Measurements from ENCODE around the gene SHISA5. TPM values are rescaled to one million over a fixed set of nuclear protein-coding genes. Genes with fewer than 3 reads are reported as not detected.
A peak's percentile ranks its signal among the peaks of the same experiment; 100 is the strongest.

Gene SHISA5
- total and polyA plus RNA-seq, 2 donors (not counting 1 experiment from before 2014, with no cell fraction given) = 147 to 183 TPM

DNA sequence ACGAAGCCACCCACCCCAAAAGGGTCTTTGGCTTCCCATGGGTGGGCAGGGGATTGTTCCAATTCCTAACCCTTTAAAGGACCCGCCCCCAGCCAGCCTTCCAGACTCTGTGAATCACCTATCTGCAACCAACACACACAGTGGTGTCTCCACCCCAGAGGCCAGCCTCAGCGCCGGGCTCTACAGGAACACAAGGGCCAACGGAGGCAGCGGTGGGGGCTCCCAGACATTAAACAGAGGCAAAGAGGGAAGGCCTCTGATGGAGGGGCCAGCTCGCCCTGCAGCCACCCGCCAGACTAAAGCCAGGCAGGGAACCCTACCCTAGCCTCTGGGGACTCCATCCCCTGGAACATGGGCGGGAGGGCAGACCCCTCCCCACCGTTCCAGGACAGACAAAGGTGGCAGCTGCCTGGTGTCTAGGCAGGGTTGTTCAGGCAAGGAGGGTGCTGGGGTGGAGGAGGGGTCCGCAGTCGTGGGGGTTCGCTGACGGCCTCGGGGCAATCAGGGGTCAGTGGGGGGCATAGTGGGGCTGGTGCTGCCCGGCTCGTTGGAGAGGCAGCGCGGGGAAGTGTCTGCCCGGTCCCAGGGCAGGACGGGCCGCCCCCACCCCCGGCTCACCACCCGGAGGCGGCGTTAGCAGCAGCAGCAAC, 448 bp downstream of the SHISA5 start:
- Mint-ChIP-seq H3K9me3 (ENCODE audit: insufficient read depth) (no peaks in the 10 kb centered on the region), H3K27ac (peak overlapping the region; percentile 79), H3K4me3 (peak overlapping the region; percentile 79), H3K4me1 (peaks cover 27% of the 10 kb centered on the region), H3K27me3 (no peaks in the 10 kb centered on the region)
- no peaks in the 10 kb centered on the region for H3K36me3 ChIP-seq (replicated peaks in 1 of 2; ENCODE audit: control extremely low read depth in 1 of 2, control insufficient read depth in 1 of 2, extremely low read depth in 1 of 2, insufficient read depth in 2 of 2, low read length in 1 of 2)
- peak overlapping the region; percentile 17 to 75 (median 64) for H3K4me3 ChIP-seq (ENCODE audit: control extremely low read depth in 1 of 5, extremely low read depth in 1 of 5, insufficient read depth in 1 of 5, low read depth in 2 of 5, low read length in 4 of 5)
- H3K79me2 ChIP-seq (ENCODE audit: control insufficient read depth, insufficient read depth, low read length) = no peaks in the 10 kb centered on the region
- ATAC-seq (ENCODE audit: low read depth) (no peak), DNase-seq (no peak)
- H2AFZ ChIP-seq (ENCODE audit: insufficient read depth, low read depth, low read length, poor library complexity, severe bottlenecking) = peak overlapping the region; percentile 89
- ChIA-PET POLR2A (interaction anchor here (0.6 to 1.6 kb wide), 7 partner anchors 24 to 239 kb away, joined by 3 to 6 read pairs (median 5); a partner anchor contains a TSS), CTCF (interaction anchor here (0.5 to 10.6 kb wide), 5 partner anchors 12 to 103 kb away, joined by 3 to 240 read pairs (median 16); a partner anchor contains a TSS)
- H3K9ac ChIP-seq (ENCODE audit: low read length) = peak overlapping the region; percentile 79
- intact Hi-C loops (cut with micrococcal nuclease) = no loop called here
- H3K4me2 ChIP-seq (replicated peaks; ENCODE audit: low read depth, low read length, poor library complexity, severe bottlenecking) = peak overlapping the region; percentile 98
- TF ChIP-seq EZH2 (IDR thresholded peaks at IDR 0.05; ENCODE audit: borderline replicate concordance, insufficient read depth, low read depth, low read length, poor library complexity, severe bottlenecking) = no peak
- TF ChIP-seq, protein P1, sequence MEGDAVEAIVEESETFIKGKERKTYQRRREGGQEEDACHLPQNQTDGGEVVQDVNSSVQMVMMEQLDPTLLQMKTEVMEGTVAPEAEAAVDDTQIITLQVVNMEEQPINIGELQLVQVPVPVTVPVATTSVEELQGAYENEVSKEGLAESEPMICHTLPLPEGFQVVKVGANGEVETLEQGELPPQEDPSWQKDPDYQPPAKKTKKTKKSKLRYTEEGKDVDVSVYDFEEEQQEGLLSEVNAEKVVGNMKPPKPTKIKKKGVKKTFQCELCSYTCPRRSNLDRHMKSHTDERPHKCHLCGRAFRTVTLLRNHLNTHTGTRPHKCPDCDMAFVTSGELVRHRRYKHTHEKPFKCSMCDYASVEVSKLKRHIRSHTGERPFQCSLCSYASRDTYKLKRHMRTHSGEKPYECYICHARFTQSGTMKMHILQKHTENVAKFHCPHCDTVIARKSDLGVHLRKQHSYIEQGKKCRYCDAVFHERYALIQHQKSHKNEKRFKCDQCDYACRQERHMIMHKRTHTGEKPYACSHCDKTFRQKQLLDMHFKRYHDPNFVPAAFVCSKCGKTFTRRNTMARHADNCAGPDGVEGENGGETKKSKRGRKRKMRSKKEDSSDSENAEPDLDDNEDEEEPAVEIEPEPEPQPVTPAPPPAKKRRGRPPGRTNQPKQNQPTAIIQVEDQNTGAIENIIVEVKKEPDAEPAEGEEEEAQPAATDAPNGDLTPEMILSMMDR (IDR thresholded peaks at IDR 0.05) = no peak
- 9% methylated on average over 21 of the region's 26 CpGs for WGBS (ENCODE audit: insufficient coverage)
- peaks cover 0 to 2% (median 0%) of the 10 kb centered on the region in 3 donors for H3K9me3 ChIP-seq (ENCODE audit: control extremely low read depth in 1 of 3, control insufficient read depth in 2 of 3, insufficient read depth in 1 of 3, low read length in 2 of 3)
- H3K27ac ChIP-seq (ENCODE audit: low read length in 2 of 2) = peak overlapping the region; percentile 52 to 76
- no peaks in the 10 kb centered on the region for H3K27me3 ChIP-seq (replicated peaks in 1 of 4; ENCODE audit: control extremely low read depth in 1 of 4, control insufficient read depth in 3 of 4, insufficient read depth in 4 of 4, low read length in 3 of 4)
- no peaks in the 10 kb centered on the region for H4K20me1 ChIP-seq (ENCODE audit: control insufficient read depth, insufficient read depth, low read length, poor library complexity, severe bottlenecking)
- peaks cover 14 to 25% of the 10 kb centered on the region in 2 donors for H3K4me1 ChIP-seq (ENCODE audit: control insufficient read depth in 2 of 2, insufficient read depth in 2 of 2, low read length in 2 of 2)

DNA sequence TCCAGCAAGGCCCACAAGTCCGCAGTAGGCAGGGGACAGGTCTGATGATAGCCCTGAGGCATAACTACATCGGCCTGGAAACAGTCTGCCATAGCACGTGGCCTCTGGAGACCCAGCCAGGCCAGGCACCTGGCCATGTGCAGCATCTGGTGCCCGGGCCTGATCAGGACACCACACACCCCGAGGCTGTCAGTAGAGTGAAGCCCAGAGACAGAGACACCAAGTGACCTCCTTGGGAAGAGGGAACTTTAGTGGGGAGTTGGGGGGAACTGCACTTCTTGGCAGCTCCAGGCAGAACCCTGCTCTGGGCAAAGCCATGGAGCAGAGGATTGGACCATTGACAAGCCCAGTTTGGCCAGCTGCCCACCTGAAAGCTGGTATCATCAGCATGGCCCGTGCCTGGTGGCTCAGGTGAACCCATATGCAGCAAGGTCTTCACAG, 1.2 kb downstream of the SHISA5 start:
- Mint-ChIP-seq H3K4me1 (peaks cover 26% of the 10 kb centered on the region), H3K27me3 (no peaks in the 10 kb centered on the region), H3K27ac (peak overlapping the region; percentile 79), H3K9me3 (ENCODE audit: insufficient read depth) (peaks cover 2% of the 10 kb centered on the region), H3K4me3 (peak overlapping the region; percentile 79)
- Histone ChIP-seq H3K79me2 (ENCODE audit: control insufficient read depth, insufficient read depth, low read length) (no peaks in the 10 kb centered on the region), H3K9ac (ENCODE audit: low read length) (no peak overlapping the region), H4K20me1 (ENCODE audit: control insufficient read depth, insufficient read depth, low read length, poor library complexity, severe bottlenecking) (no peaks in the 10 kb centered on the region), H3K36me3 (replicated peaks in 1 of 2; ENCODE audit: control extremely low read depth in 1 of 2, control insufficient read depth in 1 of 2, extremely low read depth in 1 of 2, insufficient read depth in 2 of 2, low read length in 1 of 2) (no peaks in the 10 kb centered on the region), H3K4me2 (replicated peaks; ENCODE audit: low read depth, low read length, poor library complexity, severe bottlenecking) (no peak overlapping the region), H3K4me3 (ENCODE audit: control extremely low read depth in 1 of 5, extremely low read depth in 1 of 5, insufficient read depth in 1 of 5, low read depth in 2 of 5, low read length in 4 of 5) (no peak overlapping the region), H3K27ac (ENCODE audit: low read length in 2 of 2) (no peak overlapping the region), H3K9me3 (ENCODE audit: control extremely low read depth in 1 of 3, control insufficient read depth in 2 of 3, insufficient read depth in 1 of 3, low read length in 2 of 3) (peaks cover 0 to 5% (median 0%) of the 10 kb centered on the region in 3 donors), H3K27me3 (replicated peaks in 1 of 4; ENCODE audit: control extremely low read depth in 1 of 4, control insufficient read depth in 3 of 4, insufficient read depth in 4 of 4, low read length in 3 of 4) (no peaks in the 10 kb centered on the region), H2AFZ (ENCODE audit: insufficient read depth, low read depth, low read length, poor library complexity, severe bottlenecking) (no peak overlapping the region), H3K4me1 (ENCODE audit: control insufficient read depth in 2 of 2, insufficient read depth in 2 of 2, low read length in 2 of 2) (peaks cover 14 to 24% of the 10 kb centered on the region in 2 donors)
- 93% methylated on average over 6 of the region's 6 CpGs for whole genome bisulfite sequencing (ENCODE audit: insufficient coverage)
- DNase-seq = peak; percentile 15
- intact Hi-C loops (cut with micrococcal nuclease) = no loop called here
- POLR2A ChIA-PET = interaction anchor here (0.6 kb wide), 1 partner anchor 240 kb away, joined by 3 read pairs; no protein-coding TSS in a partner anchor
- TF ChIP-seq, protein P1 (IDR thresholded peaks at IDR 0.05) = no peak
- TF ChIP-seq EZH2 (IDR thresholded peaks at IDR 0.05; ENCODE audit: borderline replicate concordance, insufficient read depth, low read depth, low read length, poor library complexity, severe bottlenecking) = no peak
- no peak for ATAC-seq (ENCODE audit: low read depth)
- CTCF ChIA-PET = interaction anchor here (2.8 to 10.6 kb wide), 2 partner anchors 33 to 67 kb away, joined by 16 to 240 read pairs; a partner anchor contains a TSS

Measured in B cell (primary cell).